NCI-H1436 (cell line): ENCODE data around the gene PCNX1.
"Not testable (repeated sequence)": the region's sequence is repeated elsewhere in the genome, so short reads cannot be mapped to it uniquely, and the experiment has no call there.

ENCODE experiments used
- DNase-seq: peaks from one replicate; lab custom pipeline; 2025; lab: John Stamatoyannopoulos, UW

PCNX1 gene

DNA sequence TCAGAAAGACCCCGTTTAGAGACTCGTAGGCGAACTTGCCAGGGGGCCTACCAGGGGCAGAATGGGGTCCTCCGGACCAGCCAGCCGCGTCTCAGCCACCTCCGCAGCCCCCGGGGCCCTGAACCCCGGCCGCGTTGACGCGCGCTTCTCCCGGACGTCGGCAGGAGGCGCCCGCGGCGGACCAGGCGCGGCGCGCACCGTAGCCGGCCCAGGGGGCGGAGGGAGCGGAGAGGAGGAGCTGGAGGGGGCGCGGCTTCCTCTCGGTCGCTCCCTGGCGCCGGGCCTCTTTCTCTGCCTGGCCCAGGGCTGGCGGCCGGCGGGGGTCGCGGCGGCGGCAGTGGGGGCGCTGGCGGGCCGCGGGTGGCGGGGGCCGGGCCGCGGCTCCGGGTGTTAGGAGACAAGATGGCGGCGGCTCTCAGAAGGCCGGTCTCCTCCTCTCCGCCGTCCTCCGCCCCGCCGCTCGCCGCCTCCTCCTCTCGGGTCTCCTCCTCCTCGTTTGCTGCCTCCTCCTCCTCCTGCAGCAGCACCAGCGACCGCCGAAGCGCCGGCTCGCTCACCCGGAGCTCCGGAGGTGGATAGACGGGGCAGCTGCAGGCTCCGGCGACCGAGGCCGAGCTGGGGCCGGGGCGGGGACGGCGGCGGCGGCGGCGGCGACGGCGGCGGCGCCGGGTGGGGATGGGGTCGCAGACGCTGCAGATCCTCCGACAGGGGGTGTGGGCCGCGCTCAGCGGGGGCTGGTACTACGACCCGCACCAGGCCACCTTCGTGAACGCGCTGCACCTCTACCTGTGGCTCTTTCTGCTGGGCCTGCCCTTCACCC is at the start of gene PCNX1:
PCNX1 (plus strand) TSS at position 284 of the 820 bp plus-strand sequence; CDS start at position 676, 392 bp downstream.
- DNase-seq = peak; percentile 88

DNA sequence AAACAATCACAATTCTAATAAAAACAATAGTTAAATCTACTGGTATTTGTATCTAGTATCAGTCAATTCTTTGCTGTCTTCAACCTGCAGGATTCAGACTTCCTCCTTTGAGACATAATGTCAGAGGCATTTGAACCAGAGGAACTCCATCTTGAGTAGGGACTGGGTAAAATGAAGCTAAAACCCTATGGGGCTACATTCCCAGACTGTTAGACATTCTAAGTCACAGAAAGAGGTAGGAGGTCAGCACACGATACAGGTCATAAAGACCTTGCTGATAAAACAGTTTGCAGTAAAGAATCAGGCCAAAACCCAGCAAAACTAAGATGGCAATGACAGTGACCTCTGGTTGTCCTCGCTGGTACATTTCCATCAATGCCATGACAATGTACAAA is 49.8 kb upstream of the PCNX1 start:
- no peak for DNase-seq

DNA sequence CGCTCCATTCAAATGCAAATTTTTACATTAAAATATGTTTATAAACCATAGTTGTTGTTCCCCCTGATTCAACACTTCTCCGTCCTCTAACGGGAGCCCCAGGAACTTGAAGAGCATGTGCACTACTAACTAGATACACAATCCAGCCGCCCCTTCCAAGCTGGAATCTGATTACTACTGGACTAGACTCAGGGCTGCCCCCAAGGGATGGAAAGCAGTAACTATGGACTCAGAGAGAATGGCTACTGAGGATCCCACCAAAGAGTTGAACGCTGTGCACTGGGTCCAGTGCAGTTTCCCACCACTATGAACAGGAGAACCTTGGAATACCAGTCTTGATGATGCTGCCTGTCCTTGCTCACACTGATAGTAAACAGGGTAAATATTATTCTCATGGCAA is 48.6 kb upstream of the PCNX1 start:
- DNase-seq = no peak

DNA sequence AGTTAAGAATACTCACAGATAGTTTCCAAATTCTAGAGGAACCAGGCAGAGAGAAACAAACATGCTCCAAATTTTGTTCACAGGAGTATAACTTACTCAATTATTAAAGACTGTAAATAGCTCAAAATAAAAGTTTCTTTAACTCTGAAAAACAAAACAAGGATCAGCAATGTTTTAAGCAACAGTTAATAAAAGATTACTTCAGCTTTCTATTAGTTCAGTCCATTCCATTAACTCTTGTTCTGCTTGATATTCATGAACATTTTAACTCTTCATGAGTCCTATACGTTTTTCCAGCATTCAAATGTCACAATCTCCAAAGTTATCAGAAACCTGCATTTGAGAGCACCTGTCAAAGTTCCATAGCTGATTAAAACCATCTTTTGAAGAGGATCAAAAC is 40.3 kb upstream of the PCNX1 start:
- not testable (repeated sequence) for DNase-seq

DNA sequence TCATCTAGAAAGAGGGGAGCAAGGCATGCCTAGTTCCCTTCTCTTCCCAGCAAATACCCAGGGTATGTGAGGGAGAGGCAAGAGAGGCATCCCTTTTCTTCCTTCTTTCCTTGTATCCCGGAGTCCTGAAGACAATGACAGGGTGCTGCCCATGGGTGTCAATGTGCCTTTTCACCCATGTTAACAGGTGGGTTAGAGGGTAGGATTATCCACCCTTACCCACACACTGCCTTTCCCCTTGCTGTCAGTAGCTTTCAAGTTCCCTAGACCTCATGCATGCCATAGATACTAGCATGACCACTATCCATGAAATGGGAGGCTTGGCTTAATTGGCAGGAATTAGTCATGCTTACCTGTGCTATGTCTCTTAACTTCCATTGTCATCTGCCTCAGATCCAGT is 36.3 kb upstream of the PCNX1 start:
- DNase-seq = no peak

DNA sequence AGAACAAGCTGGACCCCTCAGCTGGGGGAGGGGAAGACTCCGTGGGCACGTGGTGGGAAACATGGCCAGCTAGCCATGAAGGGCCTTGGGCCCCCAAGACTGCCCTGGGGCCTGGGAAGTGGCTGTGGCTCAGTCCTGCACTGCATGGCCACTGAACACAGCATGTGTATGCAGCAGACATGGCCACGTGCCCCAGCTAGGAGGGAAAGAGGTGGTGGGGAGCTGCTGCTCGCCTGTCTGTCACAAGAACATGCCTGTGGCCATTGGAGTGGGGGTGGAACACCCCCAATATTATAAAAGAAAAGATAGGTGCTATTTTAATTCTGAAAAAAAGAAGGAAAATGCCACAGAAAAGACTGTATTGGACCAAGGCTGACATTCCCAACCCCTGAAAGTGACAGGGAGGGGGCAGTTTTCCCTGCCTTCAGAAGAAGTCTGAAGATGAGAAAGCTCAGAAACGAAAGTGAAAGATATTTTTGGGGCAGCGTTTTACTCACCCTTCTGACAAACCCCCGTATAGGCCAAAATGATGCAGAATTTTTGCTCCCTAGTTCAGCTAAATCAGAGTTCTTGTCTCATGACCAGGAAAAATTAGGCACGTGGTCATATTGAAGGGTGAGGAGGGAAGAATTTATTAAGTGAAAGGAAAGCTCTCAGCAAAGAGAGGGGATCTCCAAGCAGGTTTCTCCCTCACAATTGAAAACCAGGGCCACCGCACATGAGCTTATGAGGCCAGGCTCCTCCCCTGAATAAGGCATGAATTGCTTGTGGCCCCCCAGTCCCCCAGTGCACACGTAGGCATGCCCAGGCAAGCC is 35.2 kb upstream of the PCNX1 start:
- no peak for DNase-seq

DNA sequence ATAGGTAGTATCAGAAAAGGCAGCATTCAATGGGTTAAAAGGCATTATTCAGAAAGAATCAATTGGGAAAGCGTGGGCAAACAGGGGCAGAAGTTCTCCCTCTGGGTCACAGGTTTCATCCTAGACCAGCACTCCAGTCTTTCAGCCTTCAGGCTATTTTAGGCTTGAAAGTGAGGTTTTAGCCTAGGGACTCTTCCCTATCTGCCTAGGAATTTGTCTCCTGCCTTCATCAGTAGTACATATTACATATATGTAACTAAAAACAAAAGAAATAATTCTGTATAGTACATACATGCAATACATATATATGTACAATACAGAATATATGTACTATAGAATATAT is 34.6 kb upstream of the PCNX1 start:
- no peak for DNase-seq

DNA sequence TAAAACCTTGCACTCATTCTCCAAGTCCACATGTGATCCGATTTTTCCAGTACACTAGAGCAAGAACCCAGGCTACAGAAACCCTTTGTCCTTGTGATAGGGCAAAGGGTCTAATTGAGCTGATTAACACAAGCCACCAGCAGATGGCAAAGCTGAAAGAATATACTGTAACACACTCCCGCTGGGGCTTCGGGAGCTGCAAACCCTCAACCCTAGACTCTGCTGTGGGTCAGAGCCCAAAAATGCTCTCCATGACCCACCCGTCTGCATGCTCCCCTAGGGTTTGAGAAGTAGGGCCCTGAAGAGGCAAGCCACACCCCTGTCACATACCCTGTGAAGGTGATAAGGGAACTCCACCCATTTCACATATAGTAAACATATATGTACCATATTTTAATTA is 33.6 kb upstream of the PCNX1 start:
- no peak for DNase-seq

DNA sequence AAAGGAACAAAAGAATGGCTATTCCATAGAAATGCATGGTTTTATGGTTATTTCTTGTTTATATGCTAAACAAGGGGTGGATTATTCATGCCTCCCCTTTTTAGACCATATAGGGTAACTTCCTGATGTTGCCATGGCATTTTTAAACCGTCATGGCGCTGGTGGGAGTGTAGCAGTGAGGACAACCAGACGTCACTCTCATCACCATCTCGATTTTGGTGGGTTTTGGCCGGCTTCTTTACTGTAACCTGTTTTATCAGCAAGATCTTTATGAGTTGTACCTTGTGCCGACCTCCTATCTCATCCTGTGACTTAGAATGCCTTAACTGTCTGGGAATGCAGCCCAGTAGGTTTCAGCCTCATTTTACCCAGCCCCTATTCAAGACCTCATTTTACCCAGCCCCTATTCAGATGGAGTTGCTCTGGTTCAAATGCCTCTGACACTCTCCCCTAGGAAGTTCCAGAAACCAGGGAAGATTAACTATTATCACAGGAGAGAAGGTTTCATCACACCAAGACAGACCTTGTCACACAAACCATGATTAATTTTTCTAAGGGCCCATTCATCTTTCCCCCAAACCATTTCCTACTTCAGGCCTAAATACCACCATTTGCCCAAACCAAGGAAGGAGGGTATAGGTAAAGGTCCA is 31.3 kb upstream of the PCNX1 start:
- DNase-seq = not testable (repeated sequence)

DNA sequence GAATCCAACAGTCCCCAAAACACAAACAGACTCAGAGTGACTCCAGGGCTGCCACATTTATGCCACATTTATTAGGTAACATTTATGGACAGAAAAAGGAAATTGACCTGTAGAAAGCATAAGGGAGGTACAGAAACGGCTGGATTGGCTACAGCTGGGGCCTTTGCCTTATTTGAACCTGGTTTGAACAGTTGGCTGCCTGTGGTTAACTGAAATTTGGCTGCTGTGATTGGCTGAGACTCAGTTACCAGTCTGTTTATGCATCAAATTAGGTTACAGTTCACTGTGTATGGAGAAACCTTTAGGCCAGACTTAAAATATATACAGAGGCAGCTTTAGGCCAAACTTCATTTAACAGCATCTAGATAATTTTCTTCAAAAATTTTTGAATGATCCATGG is 27.8 kb upstream of the PCNX1 start:
- DNase-seq = no peak

DNA sequence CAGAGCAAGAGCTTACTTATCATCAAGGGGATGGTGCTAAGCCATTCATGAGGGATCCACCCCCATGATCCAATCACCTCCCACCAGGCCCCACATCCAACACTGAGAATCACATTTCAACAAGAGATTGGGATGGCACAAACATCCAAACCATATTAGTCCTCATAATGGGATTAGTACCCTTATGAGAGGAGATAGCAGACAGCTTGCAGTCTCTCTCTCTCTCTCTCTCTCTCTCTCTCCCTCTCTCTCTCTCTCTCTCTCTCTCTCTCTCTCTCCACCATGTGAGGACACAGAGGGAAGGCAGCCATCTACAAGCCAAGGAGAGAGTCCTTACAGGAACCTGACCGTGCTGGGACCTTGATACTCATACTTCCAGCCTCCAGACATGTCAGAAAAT is 26.4 kb upstream of the PCNX1 start:
- DNase-seq = not testable (repeated sequence)

DNA sequence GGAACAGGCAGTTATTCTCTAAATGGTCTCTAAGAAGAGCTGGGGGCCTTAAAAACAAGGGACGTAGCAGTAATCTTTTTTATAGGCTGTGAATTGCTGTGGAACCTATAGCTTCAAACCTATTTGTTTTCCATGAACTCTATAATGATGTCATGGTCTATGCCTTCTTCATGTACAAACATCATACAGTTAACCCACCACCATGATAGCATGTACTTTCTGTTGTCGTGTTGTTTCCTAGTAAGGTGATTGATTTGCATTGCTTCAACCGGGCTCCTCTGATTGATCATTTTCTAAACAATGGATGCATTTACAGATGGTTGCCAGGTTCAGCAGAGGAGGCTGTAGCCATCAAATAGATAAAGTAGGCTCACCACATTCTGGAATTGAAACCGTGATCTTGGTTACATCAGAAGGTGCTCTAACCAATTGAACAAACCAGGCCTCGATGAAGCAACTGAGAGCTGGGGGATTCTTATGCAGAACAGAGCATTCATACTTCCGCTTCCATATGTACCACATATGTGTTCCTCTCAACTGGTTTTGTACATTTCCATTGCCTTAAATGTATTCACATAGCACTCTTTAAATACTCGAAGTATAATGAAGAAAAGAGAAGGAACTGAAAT is 25.6 kb upstream of the PCNX1 start:
- DNase-seq = no peak

DNA sequence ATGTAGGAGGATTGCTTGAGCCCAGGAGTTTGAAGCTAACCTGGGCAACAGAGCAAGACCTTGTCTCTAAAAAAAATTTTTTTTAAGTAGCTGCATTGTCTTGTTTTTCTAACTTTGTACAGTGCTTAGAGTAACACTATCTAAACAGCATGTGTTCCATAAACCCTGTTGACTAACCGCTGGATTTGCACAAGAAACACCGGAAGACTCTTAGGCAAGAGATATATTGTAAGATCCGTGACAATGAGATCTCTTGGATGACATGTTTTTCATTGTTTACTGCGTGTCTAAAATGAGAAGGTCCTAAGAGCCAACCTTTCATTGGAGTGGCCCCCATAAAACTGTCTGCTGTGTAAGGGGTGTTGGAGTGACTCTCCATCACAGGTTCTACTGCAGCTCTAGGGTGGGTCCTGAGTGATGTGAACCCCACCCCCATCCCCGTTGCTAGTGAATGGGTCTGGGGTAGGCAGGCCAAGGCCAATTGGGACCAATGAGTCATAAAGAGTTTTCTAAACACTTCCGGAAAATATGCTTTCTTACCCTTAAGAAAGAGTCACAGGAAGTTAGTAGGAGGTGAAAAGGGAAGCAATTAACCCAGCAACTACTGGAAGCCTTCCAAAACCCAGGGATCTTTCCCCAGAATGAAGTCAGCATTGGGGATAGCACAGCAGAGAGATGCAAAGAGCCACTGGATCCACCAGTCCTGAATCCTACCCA is 24.3 kb upstream of the PCNX1 start:
- no peak for DNase-seq

DNA sequence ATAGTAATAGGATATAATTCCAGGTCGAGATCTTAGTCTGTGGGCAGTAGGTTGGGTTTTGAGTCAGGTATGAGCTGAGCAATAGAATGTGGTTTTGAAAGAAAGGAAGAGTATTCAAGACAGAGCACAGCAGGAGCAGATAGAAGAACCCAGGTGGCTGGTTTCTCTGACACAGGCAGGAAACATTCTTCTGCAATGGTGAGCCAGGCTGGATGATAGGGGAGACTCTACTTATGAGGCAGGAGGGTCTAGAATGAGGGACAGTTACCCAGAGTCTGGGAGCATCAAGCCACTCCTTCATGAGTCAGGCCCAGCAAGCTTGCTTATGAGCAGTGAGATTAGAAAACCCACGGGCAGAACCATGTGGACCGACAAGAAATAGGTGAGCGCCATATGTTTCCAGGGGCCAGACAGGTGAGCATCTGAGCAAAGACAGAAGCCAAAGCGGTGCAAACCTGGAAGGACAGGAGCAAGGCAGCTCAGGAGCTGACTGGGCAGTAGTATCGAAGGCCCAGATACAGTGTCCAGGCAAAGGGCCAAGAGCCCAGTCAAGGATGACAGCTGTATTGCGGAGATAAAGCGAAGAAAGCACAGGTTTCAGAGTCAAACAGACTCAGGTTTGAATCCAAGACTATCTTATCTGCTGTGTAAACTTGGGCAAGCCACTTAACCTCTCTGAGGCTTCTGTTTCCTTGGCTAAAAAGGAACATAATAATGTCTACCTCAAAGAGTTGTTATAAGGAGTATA is 22.5 kb upstream of the PCNX1 start:
- DNase-seq = no peak

DNA sequence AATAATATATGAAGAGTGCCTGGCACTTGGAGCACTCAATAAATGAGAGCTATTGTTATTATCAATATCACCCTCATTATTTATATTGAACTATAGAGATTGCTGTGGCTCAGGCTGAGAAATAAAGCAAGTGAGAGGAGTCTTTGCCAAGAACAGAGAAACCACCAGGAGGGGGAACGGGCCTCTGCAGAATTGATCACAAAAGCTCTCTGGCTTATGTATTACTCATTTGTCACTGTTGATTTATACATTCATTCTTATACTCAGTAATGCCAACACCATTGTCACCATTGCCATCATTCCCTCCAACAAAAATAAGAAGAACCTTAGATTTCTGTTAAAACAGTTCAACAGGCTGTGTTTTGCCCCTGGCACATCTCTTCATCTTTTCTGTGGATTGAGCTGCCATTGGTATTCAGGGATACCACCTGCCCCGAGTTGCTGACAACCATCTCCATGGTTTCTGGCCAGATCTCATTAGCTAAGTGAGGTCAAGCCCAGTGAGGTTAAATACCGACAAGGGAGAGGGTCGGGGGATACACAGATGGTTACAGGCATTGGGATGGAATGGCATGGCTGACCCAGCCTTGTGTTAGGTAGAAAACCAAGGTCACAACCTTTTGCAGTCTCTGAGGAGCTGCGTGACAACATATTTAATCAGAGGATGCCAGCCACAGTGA is 21.8 kb upstream of the PCNX1 start:
- DNase-seq = no peak

DNA sequence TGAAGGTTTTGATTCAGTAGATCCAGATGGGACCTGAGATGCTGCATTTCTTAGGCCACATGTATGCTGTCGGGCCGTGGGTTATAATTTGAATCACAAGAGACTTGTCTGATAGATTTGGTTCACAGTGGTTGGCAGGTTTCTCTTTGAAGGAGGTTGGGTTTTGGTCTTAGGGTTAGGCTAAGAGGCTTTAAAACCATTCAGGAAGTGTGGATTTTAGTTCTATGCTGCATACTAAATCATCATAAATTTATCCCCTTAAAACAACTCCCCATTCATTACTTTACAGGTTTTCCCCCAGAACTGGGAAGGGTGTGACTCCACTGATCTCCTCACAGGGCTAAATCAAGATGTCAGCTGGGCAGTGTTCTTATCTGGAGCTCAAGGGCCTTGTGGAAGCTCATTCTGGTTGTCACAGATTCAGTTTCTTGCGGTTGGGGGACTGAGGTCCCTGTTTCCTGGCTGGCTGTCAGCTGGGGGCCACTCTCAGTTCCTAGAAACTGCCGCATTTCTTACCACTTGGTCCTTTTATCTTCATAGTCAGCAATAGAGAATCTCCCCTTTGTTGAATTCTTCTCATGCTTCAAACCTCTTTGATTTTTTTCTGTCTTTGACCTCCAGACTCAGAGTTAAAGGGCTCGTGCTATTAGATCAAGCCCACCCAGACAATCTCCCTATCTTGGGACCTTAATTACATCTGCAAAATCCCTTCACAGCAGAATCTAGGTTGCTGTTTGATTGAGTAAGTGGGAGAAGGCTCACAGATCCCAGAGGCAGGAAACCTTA is 20.6 kb upstream of the PCNX1 start:
- no peak for DNase-seq

DNA sequence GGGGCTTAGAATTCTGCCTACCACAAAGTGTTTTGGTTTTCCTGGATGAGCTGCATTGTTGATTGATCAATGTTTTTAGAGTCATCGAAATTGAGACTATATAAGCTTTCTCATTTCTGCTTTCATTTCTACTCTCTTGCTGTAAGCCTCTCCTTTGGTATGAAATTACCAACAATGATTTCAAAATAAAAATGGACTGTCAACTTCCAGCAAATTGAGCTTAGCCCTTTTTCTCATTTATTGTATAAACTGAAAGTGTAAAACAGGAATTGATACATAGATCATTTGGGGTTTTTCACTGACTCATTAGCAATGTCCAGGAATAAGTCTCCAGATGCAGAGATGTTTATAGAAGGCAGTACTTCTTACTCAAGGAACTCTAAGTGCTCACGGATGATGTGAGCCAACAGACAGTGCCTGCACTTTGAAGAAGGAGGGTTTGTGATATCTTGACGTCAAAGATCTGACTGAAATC is 20.0 kb upstream of the PCNX1 start:
- DNase-seq = no peak

DNA sequence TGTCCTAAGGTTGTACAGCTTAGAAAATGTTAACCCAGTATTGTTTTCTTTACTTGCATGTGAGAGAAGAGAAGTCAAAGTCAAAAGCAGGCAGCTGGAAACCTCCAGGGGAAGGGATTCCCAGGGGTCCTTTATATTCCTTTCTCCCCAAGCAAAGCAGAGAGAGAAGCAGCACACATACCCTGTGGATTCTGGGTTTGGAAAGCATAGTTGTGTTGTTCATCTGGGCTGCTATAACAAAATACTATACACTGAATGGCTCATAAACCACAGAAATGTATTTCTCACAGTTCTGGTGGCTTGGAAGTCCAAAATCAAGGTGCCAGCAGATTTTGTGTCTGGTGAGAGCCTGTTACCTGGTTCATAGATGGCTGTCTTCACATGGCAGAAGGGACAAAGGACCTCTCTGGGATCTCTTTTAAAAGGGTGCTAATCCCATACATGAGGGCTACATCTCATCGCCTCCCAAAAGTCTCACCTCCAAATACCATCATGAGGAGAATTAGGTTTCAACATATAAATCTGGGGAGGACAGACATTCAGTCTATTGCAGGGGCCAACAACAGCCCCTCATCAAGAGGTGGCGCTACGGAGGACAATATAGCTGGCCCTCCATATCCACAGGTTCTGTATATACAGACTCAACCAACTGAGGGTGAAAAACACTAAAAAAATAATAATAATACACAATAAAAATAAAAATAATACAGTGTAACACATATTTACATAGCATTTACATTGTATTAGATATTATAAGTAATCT is 19.3 kb upstream of the PCNX1 start:
- DNase-seq = no peak

DNA sequence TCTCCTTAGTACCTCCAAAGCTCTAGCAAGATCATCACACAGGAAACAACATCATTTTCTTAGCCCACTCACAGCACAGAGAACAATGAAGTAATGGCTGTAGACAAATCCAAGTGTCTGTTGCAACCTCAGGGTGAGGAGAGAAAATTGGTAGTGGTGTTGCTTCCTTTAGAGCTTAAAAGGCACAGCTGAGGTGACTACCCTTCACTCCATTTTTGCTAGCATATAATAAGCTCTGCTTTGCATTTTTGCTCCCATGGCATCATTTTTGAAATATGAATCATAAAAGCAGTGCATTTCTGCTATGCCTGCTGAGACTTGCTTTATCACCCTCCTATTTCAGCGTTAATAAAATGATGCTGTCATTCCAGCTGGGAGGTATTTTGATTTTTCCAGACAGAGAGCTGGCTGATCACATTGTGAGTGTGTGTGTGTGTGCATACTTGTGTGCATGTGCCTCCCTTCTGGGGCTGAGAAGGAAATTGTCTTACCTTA is 18.5 kb upstream of the PCNX1 start:
- DNase-seq = no peak
